ENCODE results near the gene PIP4K2B.
"Not testable (repeated sequence)": the region's sequence is repeated elsewhere in the genome, so short reads cannot be mapped to it uniquely, and the experiment has no call there.

PIP4K2B gene

GRCh38 chr17:38729368-38729885, 69.9 kb downstream of the PIP4K2B start:
- Histone ChIP-seq H3K27me3 (ENCODE audit: control insufficient read depth, insufficient read depth, low read length, poor library complexity, severe bottlenecking) (peaks cover 5% of the 10 kb centered on the region), H3K9me3 (ENCODE audit: control insufficient read depth, low read length) (no peaks in the 10 kb centered on the region), H3K4me1 (ENCODE audit: control insufficient read depth, insufficient read depth, low read length) (peaks cover 3% of the 10 kb centered on the region), H3K27ac (ENCODE audit: insufficient read depth, low read depth, low read length, poor library complexity, severe bottlenecking) (no peak overlapping the region), H3K4me3 (ENCODE audit: insufficient read depth, low read depth, low read length) (peak overlapping the region; percentile 59), H3K36me3 (ENCODE audit: control insufficient read depth, insufficient read depth, low read length) (peaks cover 10% of the 10 kb centered on the region)
- WGBS, 2 experiments: 45 to 48% methylated on average over 14 of the region's 14 CpGs

GRCh38 chr17:38728290-38728831, 71.0 kb downstream of the PIP4K2B start:
- no peaks in the 10 kb centered on the region for H3K9me3 ChIP-seq (ENCODE audit: control insufficient read depth, low read length)
- peaks cover 6% of the 10 kb centered on the region for H3K36me3 ChIP-seq (ENCODE audit: control insufficient read depth, insufficient read depth, low read length)
- H3K4me1 ChIP-seq (ENCODE audit: control insufficient read depth, insufficient read depth, low read length): peaks cover 3% of the 10 kb centered on the region
- WGBS, 2 experiments: 88 to 94% methylated on average over 8 of the region's 8 CpGs
- no peak overlapping the region for H3K4me3 ChIP-seq (ENCODE audit: insufficient read depth, low read depth, low read length)
- no peak overlapping the region for H3K27ac ChIP-seq (ENCODE audit: insufficient read depth, low read depth, low read length, poor library complexity, severe bottlenecking)
- H3K27me3 ChIP-seq (ENCODE audit: control insufficient read depth, insufficient read depth, low read length, poor library complexity, severe bottlenecking): peaks cover 5% of the 10 kb centered on the region

DNA sequence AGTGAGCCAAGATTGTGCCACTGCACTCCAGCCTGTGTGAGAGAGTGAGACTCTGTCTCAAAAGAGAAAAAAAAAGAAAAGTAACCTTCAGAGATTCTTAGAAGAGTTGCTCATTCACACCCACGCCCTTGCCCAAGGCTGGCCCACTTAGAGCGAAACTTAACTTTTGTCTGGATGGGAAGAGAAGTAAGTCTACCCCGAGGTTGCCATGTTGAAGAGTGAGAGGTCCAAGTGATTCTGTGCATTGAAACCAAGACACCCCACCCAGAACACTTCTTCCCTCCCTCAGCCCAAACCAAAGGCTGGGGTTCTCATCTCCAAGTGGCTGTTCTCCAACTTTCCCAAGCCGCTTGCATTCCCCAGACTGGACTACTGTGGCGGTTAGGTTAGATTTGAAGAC, 71.6 kb downstream of the PIP4K2B start:
- Histone ChIP-seq H3K9me3 (ENCODE audit: control insufficient read depth, low read length) (no peaks in the 10 kb centered on the region), H3K4me1 (ENCODE audit: control insufficient read depth, insufficient read depth, low read length) (peaks cover 3% of the 10 kb centered on the region), H3K27me3 (ENCODE audit: control insufficient read depth, insufficient read depth, low read length, poor library complexity, severe bottlenecking) (peaks cover 5% of the 10 kb centered on the region), H3K36me3 (ENCODE audit: control insufficient read depth, insufficient read depth, low read length) (peaks cover 6% of the 10 kb centered on the region), H3K4me3 (ENCODE audit: insufficient read depth, low read depth, low read length) (no peak overlapping the region), H3K27ac (ENCODE audit: insufficient read depth, low read depth, low read length, poor library complexity, severe bottlenecking) (no peak overlapping the region)
- 94% methylated on average over 5 of the region's 5 CpGs for WGBS, 2 experiments

GRCh38 chr17:38726145-38726544, 73.2 kb downstream of the PIP4K2B start:
- 73 to 76% methylated on average over 6 of the region's 8 CpGs for WGBS, 2 experiments
- not testable (repeated sequence) for H3K9me3 ChIP-seq (ENCODE audit: control insufficient read depth, low read length); H3K4me1 ChIP-seq (ENCODE audit: control insufficient read depth, insufficient read depth, low read length); H3K27me3 ChIP-seq (ENCODE audit: control insufficient read depth, insufficient read depth, low read length, poor library complexity, severe bottlenecking); H3K36me3 ChIP-seq (ENCODE audit: control insufficient read depth, insufficient read depth, low read length); H3K27ac ChIP-seq (ENCODE audit: insufficient read depth, low read depth, low read length, poor library complexity, severe bottlenecking); H3K4me3 ChIP-seq (ENCODE audit: insufficient read depth, low read depth, low read length)

- Histone ChIP-seq H3K27me3 (ENCODE audit: control insufficient read depth, insufficient read depth, low read length, poor library complexity, severe bottlenecking) (peaks cover 16% of the 10 kb centered on the region), H3K36me3 (ENCODE audit: control insufficient read depth, insufficient read depth, low read length) (no peaks in the 10 kb centered on the region), H3K4me3 (ENCODE audit: insufficient read depth, low read depth, low read length) (no peak overlapping the region), H3K9me3 (ENCODE audit: control insufficient read depth, low read length) (no peaks in the 10 kb centered on the region), H3K27ac (ENCODE audit: insufficient read depth, low read depth, low read length, poor library complexity, severe bottlenecking) (no peak overlapping the region), H3K4me1 (ENCODE audit: control insufficient read depth, insufficient read depth, low read length) (peaks cover 3% of the 10 kb centered on the region)
- WGBS, 2 experiments: 89% methylated on average over 10 of the region's 10 CpGs
These were observed 74.3 kb downstream of the PIP4K2B start for GRCh38 chr17:38725066-38725465.

DNA sequence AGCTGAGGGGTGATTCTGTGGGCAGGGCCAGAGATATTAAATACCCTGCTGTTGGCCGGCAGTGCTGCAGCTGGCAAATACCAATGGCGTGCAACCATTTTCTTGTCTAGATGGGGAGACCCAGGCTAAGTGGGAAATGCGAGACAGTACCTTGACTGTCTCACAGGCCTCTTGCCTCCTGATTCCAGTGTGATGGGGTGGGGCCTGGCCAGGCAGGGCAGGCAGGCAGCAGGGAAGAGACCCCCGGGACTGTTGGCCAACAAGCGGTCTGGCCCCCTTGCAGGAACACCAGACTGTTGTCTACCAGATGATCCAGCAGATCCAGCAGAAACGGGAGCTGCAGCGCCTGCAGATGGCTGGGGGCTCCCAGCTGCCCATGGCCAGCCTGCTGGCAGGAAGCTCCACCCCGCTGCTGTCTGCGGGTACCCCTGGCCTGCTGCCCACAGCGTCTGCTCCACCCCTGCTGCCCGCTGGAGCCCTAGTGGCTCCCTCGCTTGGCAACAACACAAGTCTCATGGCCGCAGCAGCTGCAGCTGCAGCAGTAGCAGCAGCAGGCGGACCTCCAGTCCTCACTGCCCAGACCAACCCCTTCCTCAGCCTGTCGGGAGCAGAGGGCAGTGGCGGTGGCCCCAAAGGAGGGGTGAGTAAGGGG, 74.9 kb downstream of the PIP4K2B start:
- peaks cover 17% of the 10 kb centered on the region for H3K27me3 ChIP-seq (ENCODE audit: control insufficient read depth, insufficient read depth, low read length, poor library complexity, severe bottlenecking)
- H3K27ac ChIP-seq (ENCODE audit: insufficient read depth, low read depth, low read length, poor library complexity, severe bottlenecking): no peak overlapping the region
- 90 to 92% methylated on average over 16 of the region's 16 CpGs for WGBS, 2 experiments
- no peaks in the 10 kb centered on the region for H3K36me3 ChIP-seq (ENCODE audit: control insufficient read depth, insufficient read depth, low read length)
- H3K4me3 ChIP-seq (ENCODE audit: insufficient read depth, low read depth, low read length): no peak overlapping the region
- H3K4me1 ChIP-seq (ENCODE audit: control insufficient read depth, insufficient read depth, low read length): peaks cover 2% of the 10 kb centered on the region
- no peaks in the 10 kb centered on the region for H3K9me3 ChIP-seq (ENCODE audit: control insufficient read depth, low read length)

DNA sequence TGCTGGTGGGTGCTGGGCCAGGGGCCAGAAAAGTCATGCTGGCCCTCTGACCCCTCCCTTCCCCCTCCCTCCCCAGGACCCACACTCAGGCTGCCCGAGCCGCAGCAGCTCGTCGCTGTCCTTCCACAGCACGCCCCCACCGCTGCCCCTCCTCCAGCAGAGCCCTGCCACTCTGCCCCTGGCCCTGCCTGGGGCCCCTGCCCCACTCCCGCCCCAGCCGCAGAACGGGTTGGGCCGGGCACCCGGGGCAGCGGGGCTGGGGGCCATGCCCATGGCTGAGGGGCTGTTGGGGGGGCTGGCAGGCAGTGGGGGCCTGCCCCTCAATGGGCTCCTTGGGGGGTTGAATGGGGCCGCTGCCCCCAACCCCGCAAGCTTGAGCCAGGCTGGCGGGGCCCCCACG, 77.6 kb downstream of the PIP4K2B start:
- peaks cover 16% of the 10 kb centered on the region for H3K27me3 ChIP-seq (ENCODE audit: control insufficient read depth, insufficient read depth, low read length, poor library complexity, severe bottlenecking)
- WGBS, 2 experiments: 89 to 91% methylated on average over 16 of the region's 16 CpGs

DNA sequence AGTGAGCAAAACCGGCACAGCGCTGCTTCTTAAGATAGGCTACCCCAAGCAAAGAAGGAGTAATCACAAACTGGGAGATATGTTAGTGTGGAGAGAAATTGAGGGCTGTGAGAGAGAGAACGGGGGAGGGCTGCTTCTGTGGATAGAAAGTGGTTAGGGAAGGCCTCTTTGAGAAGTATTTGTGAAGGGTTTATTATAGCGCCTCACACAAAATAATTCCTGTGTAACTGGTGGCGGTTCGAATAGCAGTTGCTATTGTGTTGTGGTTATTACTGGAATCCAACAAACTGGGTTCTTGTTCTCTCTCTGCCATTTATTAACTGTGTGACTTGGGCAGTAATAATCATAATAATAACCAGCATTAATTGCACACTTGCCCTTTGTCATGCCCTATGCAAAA, 78.4 kb downstream of the PIP4K2B start:
- Histone ChIP-seq H3K36me3 (ENCODE audit: control insufficient read depth, insufficient read depth, low read length) (peaks cover 7% of the 10 kb centered on the region), H3K27ac (ENCODE audit: insufficient read depth, low read depth, low read length, poor library complexity, severe bottlenecking) (no peak overlapping the region)
- 91 to 94% methylated on average over 6 of the region's 6 CpGs for WGBS, 2 experiments

More for the DNA sequence above, 77.6 kb downstream of the PIP4K2B start:
- Histone ChIP-seq H3K9me3 (ENCODE audit: control insufficient read depth, low read length) (no peaks in the 10 kb centered on the region), H3K4me3 (ENCODE audit: insufficient read depth, low read depth, low read length) (no peak overlapping the region), H3K36me3 (ENCODE audit: control insufficient read depth, insufficient read depth, low read length) (peaks cover 7% of the 10 kb centered on the region), H3K27ac (ENCODE audit: insufficient read depth, low read depth, low read length, poor library complexity, severe bottlenecking) (no peak overlapping the region), H3K4me1 (ENCODE audit: control insufficient read depth, insufficient read depth, low read length) (no peaks in the 10 kb centered on the region)

GRCh38 chr17:38719943-38720641, 79.3 kb downstream of the PIP4K2B start:
- Histone ChIP-seq H3K27ac (ENCODE audit: insufficient read depth, low read depth, low read length, poor library complexity, severe bottlenecking) (no peak overlapping the region), H3K36me3 (ENCODE audit: control insufficient read depth, insufficient read depth, low read length) (peaks cover 7% of the 10 kb centered on the region), H3K27me3 (ENCODE audit: control insufficient read depth, insufficient read depth, low read length, poor library complexity, severe bottlenecking) (peaks cover 16% of the 10 kb centered on the region), H3K9me3 (ENCODE audit: control insufficient read depth, low read length) (no peaks in the 10 kb centered on the region), H3K4me3 (ENCODE audit: insufficient read depth, low read depth, low read length) (no peak overlapping the region), H3K4me1 (ENCODE audit: control insufficient read depth, insufficient read depth, low read length) (no peaks in the 10 kb centered on the region)
- WGBS, 2 experiments: 53 to 60% methylated on average over 36 to 39 of the region's 39 CpGs

More for the DNA sequence above, 78.4 kb downstream of the PIP4K2B start:
- Histone ChIP-seq H3K4me1 (ENCODE audit: control insufficient read depth, insufficient read depth, low read length) (no peaks in the 10 kb centered on the region), H3K4me3 (ENCODE audit: insufficient read depth, low read depth, low read length) (no peak overlapping the region), H3K27me3 (ENCODE audit: control insufficient read depth, insufficient read depth, low read length, poor library complexity, severe bottlenecking) (peaks cover 16% of the 10 kb centered on the region), H3K9me3 (ENCODE audit: control insufficient read depth, low read length) (no peaks in the 10 kb centered on the region)

DNA sequence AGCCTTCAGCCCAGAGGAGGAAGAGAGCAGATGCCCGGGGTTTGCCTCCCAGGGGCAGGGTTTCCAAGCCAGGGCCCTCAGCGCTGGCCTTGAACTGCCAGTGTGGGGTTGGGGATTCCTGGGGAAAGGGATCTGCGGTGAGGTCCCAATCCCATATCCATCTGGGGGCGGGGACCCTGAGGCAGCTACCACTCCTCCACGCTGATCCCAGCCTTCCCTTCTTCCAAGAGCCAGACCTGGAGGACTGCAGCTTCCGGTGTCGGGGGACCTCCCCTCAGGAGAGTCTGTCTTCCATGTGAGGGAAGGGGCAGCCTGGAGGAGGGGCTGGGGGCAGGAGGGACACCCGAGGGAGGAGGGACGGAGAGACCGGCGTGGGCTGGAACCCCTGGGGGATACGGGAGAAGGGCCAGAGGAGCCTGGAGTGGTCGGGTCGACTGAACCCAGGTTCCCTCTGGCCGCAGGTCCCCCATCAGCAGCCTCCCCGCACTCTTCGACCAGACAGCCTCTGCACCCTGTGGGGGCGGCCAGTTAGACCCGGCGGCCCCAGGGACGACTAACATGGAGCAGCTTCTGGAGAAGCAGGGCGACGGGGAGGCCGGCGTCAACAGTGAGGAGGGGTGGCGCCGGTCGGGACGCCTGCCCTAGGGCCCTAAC, 79.9 kb downstream of the PIP4K2B start:
- H3K9me3 ChIP-seq (ENCODE audit: control insufficient read depth, low read length): no peaks in the 10 kb centered on the region
- WGBS, 2 experiments: 58 to 68% methylated on average over 29 of the region's 29 CpGs
- no peaks in the 10 kb centered on the region for H3K4me1 ChIP-seq (ENCODE audit: control insufficient read depth, insufficient read depth, low read length)
- H3K4me3 ChIP-seq (ENCODE audit: insufficient read depth, low read depth, low read length): no peak overlapping the region
- H3K36me3 ChIP-seq (ENCODE audit: control insufficient read depth, insufficient read depth, low read length): peaks cover 7% of the 10 kb centered on the region
- H3K27ac ChIP-seq (ENCODE audit: insufficient read depth, low read depth, low read length, poor library complexity, severe bottlenecking): no peak overlapping the region
- peaks cover 16% of the 10 kb centered on the region for H3K27me3 ChIP-seq (ENCODE audit: control insufficient read depth, insufficient read depth, low read length, poor library complexity, severe bottlenecking)
